Colonic mucosa (tissue), 4 donors: ENCODE data around the gene CHRNA9. TPM values are rescaled to one million over a fixed set of nuclear protein-coding genes. Genes with fewer than 3 reads are reported as not detected.

Experiments used
- DNase-seq: peaks from one replicate; pipeline ENCODE4 v3.0.0-alpha.2; 2020
- H3K27ac ChIP-seq: fragments of 200-600 bp; one replicate; pipeline ENCODE4 v1.8.0; 2021
- H3K27me3 ChIP-seq: fragments of 200-600 bp; one replicate; pipeline ENCODE4 v1.8.0; 2021
- H3K36me3 ChIP-seq: fragments of 200-600 bp; one replicate; pipeline ENCODE4 v1.8.0; 2021
- H3K4me1 ChIP-seq: fragments of 200-600 bp; one replicate; pipeline ENCODE4 v1.8.0; 2021; ENCODE audit warnings: mild to moderate bottlenecking
- H3K4me3 ChIP-seq: fragments of 200-600 bp; one replicate; pipeline ENCODE4 v1.8.0; 2021
- H3K9ac ChIP-seq, 2 donors: one replicate each; pipeline ENCODE4 v1.7.0; 2013; ENCODE audit warnings: control low read depth in 2 of 2, low read depth in 2 of 2, low read length in 2 of 2
- H3K9me3 ChIP-seq: fragments of 200-600 bp; one replicate; pipeline ENCODE4 v1.8.0; 2021
- CTCF ChIP-seq: fragments of 200-600 bp; IDR thresholded peaks from one replicate; pipeline ENCODE4 v1.8.0; 2022; ENCODE audit warnings: antibody characterized with exemption, mild to moderate bottlenecking
- intact Hi-C: fragments of 100-400 bp; cut with DNase I; formaldehyde crosslinking; loops from one replicate; pipeline ENCODE4 v1.14.1; 2022
- total RNA-seq, 2 donors: library from RNA; stranded (reverse); fragmentation: NEBNext Ultra II Directional in 1 of 2; extraction: Animal tissue kit (Norgen Biotek cat#: 25700) in 1 of 2; gene quantifications; one replicate each; pipeline ENCODE4 v1.2.1, GENCODE V29; 2021
- donor health status: healthy.
- donor health status: DM: no; HTN: no; CAD: no.
- donor health status: DM: no; HTN: no; CAD: no.

The CHRNA9 gene
- total RNA-seq, 2 donors from 2014 or later = not detected

- intact Hi-C loops = no loop called here
- TF ChIP-seq CTCF = no peak
- Histone ChIP-seq H3K36me3 (no peaks in the 10 kb centered on the region), H3K4me3 (no peak overlapping the region), H3K9ac (no peak overlapping the region), H3K4me1 (no peaks in the 10 kb centered on the region), H3K9me3 (no peaks in the 10 kb centered on the region), H3K27ac (no peak overlapping the region), H3K27me3 (no peaks in the 10 kb centered on the region)
- DNase-seq = no peak
Measured at GRCh38 chr4:40328383-40328782, 6.8 kb upstream of the CHRNA9 start.

GRCh38 chr4:40329805-40330204, 5.3 kb upstream of the CHRNA9 start:
- no peak for TF ChIP-seq CTCF
- H3K36me3 ChIP-seq = no peaks in the 10 kb centered on the region
- H3K4me3 ChIP-seq = no peak overlapping the region
- no peaks in the 10 kb centered on the region for H3K4me1 ChIP-seq
- H3K9ac ChIP-seq = no peak overlapping the region
- H3K27me3 ChIP-seq = no peaks in the 10 kb centered on the region
- no peaks in the 10 kb centered on the region for H3K9me3 ChIP-seq
- intact Hi-C loops = no loop called here
- no peak for DNase-seq
- no peak overlapping the region for H3K27ac ChIP-seq

- no peak overlapping the region for H3K4me3 ChIP-seq
- H3K9me3 ChIP-seq = no peaks in the 10 kb centered on the region
- no peak for DNase-seq
- no peaks in the 10 kb centered on the region for H3K36me3 ChIP-seq
- no peak for TF ChIP-seq CTCF
- H3K9ac ChIP-seq = no peak overlapping the region
- H3K27me3 ChIP-seq = no peaks in the 10 kb centered on the region
- intact Hi-C loops = no loop called here
- H3K27ac ChIP-seq = no peak overlapping the region
- H3K4me1 ChIP-seq = no peaks in the 10 kb centered on the region
Measured at GRCh38 chr4:40330536-40330935, 4.6 kb upstream of the CHRNA9 start.

- no peaks in the 10 kb centered on the region for H3K36me3 ChIP-seq
- no peak for TF ChIP-seq CTCF
- no peaks in the 10 kb centered on the region for H3K9me3 ChIP-seq
- no peaks in the 10 kb centered on the region for H3K4me1 ChIP-seq
- intact Hi-C loops = no loop called here
- no peaks in the 10 kb centered on the region for H3K27me3 ChIP-seq
- no peak for DNase-seq
- H3K27ac ChIP-seq = no peak overlapping the region
- H3K9ac ChIP-seq = no peak overlapping the region
- no peak overlapping the region for H3K4me3 ChIP-seq
Measured at GRCh38 chr4:40331101-40331745, 3.9 kb upstream of the CHRNA9 start.

GRCh38 chr4:40331961-40332360, 3.2 kb upstream of the CHRNA9 start:
- Histone ChIP-seq H3K27ac (no peak overlapping the region), H3K4me1 (no peaks in the 10 kb centered on the region), H3K4me3 (no peak overlapping the region), H3K36me3 (no peaks in the 10 kb centered on the region), H3K27me3 (no peaks in the 10 kb centered on the region), H3K9ac (no peak overlapping the region), H3K9me3 (no peaks in the 10 kb centered on the region)
- no peak for TF ChIP-seq CTCF
- DNase-seq = no peak
- intact Hi-C loops = no loop called here
